Glomerular visceral epithelial cell (primary cell): ENCODE results near the gene GPR55.
A peak's percentile ranks its signal among the peaks of the same experiment; 100 is the strongest.
"Not testable (repeated sequence)": the region's sequence is repeated elsewhere in the genome, so short reads cannot be mapped to it uniquely, and the experiment has no call there.

ENCODE experiments used
- DNase-seq: peaks from one replicate; pipeline ENCODE4 v3.0.0-alpha.2; 2016; ENCODE audit errors: extremely low spot score

Gene GPR55, protein sequence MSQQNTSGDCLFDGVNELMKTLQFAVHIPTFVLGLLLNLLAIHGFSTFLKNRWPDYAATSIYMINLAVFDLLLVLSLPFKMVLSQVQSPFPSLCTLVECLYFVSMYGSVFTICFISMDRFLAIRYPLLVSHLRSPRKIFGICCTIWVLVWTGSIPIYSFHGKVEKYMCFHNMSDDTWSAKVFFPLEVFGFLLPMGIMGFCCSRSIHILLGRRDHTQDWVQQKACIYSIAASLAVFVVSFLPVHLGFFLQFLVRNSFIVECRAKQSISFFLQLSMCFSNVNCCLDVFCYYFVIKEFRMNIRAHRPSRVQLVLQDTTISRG

DNA sequence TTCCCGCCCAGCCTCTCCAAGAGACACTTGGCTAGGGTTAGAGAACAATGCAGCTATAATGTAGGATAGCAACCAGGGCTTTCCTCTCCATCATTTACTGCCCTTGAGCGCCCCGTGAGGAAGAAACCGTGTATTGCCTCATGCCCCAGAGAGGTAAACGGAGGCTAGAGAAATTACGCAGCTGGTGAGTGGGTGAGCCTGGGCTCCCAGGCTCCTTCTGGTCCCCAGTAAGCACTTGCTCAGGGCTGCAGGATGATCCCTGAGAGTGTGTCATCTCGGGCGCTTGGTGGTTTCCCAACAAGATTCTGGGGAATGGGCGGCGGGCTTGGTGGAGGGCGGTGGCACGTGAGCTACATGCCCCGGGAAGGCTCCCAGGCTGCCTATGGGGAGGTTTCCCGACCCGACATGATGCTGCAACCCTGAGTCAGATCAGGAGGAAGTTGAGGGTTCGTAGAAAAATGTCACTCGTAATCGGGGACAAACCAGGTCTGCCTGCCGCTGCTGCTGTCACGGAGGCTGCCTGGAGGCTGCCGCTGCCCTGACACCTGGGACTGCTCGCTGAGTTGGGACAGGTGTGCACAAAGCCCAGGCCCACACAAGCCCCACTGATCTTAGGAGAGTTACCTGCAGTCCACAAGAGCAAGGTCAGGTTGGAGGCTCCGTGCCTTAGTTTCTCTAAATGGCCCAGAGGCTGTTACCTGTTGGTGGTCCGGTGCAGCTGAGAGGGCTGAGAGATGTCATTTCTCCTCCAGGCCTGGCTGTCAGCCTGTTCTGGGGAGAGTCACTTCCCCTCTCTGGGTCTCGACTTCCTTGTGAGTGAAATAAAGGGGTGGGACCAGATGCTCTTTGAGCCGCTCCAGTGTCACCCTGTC is at the start of gene GPR55:
Gene GPR55, minus strand, starts transcription at position 773 of the 872 bp plus-strand sequence. CDS start 14,280 bp downstream, outside the sequence.
- DNase-seq = no peak

DNA sequence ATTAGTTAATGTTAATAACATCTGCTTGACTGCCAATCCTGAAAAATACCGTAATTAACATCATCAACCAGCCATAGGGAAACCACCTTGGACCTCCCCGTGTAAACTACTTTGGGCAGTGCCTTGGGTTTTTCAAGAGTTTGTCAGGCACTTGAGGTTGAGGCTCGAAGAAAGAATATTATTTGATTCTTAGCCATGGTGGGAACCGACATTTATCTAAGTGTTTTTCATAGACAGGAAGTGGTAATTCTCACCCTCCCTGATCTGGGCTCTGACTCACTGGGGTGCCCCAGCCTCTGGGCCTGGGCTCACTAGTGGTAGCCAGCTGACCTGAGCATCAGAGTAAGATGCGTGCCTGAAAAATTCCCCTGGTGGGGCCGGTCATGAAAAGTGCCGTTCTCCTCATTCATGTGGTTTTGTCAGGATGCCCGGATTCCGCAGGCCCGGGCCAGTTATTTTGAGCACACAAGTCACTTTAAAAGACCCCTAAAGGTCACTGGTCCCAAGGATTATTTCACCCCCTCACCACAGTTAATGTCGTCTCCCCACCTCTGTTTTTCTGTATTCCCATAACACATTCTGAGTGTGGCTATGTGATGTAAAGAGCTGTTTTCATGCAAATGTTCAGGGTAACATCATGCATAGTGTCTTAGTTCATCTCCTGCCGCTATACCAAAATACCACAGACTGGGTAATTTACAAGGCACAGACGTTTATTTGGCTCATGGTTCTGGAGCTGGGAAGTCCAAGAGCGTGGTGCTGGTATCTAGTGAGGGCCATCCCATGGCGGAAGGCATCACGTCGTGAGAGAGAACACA is 49.3 kb upstream of the GPR55 start:
- peak; percentile 96 for DNase-seq

DNA sequence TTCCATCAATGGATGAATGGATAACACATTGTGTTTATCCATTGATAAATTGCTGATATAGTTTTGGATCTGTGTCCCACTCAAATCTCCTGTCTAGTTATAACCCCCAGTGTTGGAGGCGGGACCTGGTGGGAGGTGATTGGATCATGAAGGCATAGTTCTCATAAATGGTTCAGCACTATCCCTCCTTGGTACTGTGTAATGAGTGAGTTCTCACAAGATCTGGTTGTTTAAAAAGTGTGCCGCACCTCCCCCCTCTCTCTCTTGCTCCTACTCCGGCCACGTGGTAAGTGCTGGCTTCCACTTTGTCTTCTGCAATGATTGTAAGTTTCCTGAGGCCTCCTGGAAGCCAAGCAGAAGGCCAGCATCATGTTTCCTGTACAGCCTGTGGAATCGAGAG is 47.0 kb upstream of the GPR55 start:
- no peak for DNase-seq

DNA sequence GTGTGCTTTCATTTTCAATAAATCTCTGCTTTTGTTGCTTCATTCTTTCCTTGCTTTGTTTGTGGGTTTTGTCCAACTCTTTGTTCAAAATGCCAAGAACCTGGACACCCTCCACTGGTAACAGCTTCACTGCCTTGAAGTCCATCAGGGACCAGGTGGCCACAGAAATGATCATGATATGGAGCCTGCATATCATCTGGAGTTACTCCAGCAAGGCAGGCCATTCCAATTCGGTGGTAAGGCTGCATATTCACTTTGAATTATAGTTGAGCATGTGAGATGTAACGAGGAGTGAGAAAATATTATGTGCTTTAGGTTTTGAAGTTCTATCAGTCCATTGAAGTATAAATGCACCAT is 44.6 kb upstream of the GPR55 start:
- no peak for DNase-seq

DNA sequence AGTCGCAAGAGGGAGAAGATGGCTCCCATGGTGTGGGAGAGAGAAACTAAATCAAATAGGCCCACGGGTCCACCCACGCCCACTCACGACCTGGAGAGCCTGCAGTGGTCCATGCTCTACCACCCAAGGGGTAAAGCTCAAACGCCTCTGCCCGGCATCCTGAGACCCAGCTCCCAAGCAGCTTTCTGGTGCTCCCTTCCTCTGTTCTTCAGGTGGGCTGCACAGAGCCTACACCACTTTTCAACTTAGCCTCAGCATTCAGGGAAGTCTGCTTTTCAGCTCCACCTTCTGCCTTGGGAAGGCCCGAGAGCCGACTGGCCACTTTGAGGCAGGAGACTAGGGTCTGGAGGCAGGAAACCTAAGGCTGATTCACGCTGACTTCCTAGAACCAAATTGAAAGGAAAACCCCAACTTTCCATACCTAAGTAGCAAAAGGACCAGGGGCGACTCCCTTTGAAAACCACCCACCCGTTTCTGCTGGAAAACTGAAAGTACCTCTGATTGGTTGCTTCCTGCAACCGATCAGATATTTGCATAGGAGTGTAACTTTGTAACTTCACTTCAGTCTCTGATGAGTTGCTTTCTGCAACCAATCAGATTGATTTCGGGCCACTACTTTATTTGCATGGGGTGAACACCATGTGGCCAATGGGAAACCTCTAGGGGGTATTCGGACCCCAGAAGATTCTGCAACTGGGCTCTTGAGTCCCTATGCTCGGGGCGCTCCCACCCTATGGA is 44.0 kb upstream of the GPR55 start:
- DNase-seq = no peak

DNA sequence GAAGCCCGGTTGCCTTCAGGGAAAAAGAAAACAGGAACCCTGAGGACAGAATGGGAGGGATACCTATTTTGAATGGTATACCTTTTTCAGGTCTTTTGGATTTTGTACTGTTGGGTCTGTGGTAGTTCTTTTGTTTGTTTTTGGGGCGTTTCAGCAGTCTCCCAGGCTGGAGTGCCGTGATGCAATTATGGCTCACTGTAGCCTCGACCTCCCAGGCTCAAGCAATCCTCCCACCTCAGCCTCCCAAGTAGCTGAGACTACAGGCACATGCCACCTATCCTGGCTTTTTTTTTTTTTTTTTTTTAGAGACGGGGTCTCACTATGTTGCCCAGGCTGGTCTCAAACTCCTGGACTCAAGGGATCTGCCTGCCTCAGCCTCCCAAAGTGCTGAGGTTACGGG is 43.3 kb upstream of the GPR55 start:
- DNase-seq = not testable (repeated sequence)

DNA sequence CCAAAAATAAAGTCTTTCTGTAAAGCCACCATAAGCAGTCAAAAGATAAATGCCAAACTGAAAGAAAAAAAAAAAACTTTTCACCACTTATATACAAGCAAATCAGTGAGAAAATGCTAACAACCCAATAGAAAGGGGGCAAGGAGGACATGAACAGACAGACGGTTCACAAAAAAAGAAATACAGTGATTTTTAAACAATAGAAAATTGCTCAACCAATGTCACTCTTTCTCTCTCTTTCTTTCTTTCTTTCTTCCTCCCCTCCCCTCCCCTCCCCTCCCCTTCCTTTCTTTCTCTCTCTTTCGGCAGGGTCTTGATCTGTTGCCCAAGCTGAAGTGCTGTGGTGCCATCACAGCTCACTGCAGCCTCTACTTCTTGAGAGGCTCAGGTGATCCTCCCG is 42.1 kb upstream of the GPR55 start:
- no peak for DNase-seq

DNA sequence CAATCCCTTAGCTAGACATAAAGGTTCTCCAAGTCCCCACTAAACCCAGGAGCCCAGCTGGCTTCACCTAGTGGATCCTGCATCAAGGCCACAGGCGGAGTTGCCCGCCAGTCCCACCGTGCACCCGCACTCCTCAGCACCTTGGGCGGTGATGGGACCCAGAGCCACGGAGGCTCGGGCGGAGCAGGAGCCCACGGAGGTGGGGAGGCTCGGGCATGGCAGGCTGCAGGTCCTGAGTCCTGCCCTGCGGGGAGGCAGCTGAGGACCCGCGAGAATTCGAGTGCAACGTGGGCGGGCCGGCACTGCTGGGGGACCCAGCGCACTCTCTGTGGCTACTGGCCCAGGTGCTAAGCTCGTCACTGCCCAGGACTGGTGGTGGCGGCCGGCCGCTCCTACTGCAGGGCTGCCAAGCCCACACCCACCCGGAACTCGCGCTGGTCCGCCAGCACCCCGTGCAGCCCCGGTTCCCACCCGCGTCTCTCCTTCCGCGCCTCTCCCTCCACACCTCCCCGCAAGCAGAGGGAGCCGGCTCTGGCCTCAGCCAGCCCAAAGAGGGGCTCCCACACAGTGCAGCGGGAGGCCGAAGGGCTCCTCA is 39.2 kb upstream of the GPR55 start:
- no peak for DNase-seq

DNA sequence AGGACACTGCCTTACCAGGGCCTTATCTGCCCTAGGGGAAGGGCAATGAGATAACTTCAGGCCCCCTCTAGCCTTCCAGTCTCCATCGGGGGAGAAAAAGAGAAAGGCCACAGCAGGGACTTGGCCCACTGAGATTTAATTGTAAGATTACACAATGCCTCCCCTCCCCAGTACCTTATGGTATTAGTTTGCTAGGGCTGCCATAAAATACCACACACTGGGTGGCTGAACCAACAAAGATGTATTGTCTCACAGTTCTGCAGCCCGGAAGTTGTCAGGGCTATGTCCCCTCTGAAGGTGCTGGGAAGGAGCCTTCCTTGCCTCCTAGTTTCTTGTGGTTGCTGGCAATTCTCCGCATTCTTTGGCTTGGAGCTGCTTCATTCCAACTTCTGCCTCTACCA is 36.0 kb upstream of the GPR55 start:
- DNase-seq = peak; percentile 44

DNA sequence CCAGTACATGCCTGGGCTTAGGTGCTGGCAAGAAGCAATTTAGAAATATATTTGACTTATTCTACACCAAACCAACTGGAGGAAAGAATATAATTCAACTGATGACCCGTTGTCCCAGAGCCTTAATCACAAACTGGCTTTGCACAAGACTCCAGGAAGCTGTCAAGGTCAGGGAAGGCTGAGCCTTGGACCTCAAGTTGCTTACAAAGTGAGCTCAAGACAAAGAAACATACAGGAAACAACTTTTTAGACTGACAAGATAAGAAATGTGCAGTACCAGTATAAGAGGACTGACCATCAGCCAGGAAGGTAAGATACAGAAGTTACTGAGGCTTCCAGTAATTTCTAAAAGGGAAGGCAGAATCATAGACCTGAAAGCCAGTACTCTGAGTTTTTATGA is 35.0 kb upstream of the GPR55 start:
- no peak for DNase-seq

DNA sequence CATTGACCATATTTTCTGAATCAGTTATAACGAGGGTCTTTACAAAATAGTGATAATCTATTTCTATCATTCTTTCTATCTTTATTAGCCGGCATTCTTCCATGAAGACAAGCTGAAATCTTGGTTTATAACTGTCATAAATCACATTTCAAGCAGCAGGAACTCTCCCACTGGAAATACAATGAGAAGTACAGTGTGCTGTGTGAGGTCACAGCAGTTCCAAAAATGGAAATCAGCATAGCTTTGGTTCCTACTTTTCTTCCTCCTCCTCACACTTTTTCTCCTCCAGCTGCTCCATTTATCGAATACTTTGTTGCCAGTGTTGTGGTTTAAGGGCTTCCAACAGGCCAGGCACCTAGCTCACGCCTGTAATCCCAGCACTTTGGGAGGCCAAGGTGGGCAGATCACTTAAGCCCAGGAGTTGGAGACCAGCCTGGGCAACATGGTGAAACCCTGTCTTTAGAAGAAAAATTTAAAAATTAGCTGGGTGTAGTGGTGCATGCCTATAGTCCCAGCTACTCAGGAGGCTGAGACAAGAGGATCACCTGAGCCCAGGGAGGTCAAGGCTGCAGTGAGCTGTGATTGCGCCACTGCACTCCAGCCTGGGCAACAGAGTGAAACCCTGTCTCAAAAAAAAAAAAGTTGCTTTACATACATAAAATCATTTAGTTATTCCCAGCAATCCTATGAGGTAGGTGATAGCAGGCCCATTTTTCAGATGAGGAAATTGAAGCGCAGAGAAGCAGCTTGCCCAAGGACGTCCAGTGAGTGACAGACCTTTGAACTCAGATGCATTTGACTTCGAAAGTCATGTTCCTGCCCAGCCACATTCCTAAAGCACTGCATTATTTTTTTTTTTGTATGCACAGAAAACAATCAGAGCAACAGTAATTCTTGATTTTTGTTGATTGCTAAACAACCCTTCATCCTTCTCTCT is 34.0 kb upstream of the GPR55 start:
- no peak for DNase-seq

DNA sequence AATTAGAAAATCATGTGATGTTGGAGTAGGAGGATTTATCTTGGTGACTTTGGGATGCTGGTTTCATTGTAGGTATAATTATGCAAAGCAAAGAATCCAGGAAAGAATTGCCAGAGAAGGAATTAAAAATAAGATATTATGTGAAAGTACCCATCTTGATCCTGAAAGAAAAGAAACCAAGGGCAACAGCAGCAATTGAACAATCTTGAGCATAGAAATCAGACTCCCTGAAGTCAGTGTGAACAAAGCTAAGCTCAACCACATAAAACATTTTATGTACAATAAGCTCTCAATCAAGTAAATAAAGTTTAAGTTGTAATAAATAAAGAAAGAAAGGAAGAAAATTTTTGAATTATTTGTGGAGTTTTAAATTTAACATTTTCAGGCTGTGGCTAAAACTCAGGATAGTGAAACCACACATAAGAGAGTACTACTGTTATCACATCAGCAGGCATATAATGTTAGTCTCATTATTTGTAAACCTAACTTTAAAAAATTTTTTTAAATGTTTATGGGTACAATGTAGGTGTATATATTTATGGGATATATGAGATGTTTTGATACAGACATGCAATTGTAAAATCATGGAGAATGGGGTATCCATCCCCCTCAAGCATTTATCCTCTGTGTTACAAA is 32.8 kb upstream of the GPR55 start:
- no peak for DNase-seq

DNA sequence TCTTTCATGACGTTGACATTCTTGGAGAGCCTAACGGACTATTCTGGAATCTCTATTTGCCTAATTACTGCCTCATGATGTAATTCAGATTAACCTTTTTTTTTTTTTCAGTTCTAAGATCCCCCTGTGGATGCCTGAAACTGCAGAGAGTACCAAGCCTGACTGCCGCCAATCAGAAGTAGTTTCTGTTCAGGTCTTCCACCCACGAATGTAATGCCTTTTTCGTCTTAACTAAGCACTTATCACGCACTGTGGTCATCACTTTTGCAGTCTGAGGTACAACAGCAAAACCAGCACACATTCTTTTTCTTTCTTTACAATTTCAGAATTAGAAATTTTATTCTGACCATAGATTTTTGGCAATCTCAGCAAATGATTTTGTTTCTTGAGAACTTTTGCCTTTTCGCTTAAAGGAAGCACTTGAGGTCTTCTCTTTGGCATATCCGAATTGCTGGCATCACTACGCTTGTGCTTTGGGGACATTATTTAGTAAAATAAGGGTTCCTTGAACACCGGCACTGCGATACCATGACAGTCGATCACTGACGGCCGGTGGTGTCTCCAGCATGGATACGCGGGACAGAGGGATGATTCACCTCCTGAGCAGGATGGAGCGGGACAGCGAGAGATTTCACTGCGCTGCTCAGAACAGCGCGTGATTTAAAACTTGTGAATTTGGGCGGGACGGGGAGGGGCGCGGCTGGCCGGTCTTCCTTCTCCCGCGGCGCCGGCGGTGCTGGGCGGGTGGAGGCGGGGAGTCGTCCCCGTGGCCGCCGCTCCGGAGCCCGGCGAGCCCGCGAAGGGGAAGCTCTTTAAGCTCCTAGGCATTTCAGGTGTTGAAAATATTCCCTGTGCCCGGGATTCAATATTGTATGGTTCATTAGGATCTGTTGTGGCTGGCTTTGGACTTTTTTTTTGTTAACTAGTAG is 32.0 kb upstream of the GPR55 start:
- peak; percentile 70 for DNase-seq

DNA sequence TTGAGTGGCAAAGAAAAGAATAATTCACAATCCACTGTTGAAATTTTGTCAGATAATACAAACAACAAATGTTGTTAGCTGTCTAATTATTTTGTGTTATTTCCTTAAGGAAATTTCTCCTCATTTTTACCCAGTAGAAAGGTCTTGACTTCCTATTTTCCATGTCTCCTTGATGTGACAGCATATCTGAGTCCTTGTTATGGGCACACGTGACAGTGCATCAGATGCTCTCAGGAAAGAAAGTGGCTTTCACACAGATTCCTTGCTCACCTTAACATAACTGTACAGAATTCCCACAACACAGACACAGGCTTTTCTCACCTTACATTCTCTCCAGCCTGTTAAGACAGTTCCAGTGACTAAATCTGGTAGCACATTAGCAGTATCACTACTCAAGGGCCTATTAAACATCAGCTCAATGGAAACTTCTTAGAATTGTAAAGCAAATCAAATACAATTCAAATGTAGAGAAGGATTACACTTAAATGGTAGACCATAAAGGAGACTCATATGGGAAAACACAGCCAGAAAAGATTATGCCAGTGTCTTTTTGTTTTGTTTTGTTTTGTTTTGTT is 30.2 kb upstream of the GPR55 start:
- DNase-seq = no peak

DNA sequence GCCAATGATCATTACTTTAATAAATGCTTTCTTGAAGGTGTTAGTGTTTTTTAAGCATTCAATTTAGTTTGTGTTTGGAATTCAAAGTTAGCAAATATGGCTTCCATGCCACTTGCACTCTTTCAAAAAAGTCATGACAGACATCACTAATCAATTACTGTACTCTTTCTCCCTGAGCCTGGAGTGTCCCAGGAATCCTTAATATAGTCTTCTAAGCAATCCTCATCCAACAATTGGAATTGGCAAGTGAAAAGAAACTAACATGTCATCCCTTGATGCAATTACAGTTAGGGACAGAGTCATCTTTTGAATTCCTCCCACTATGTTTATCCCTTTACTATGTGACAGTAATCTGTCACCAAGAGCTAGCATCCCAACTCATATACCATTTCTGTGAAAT is 29.7 kb upstream of the GPR55 start:
- DNase-seq = no peak

DNA sequence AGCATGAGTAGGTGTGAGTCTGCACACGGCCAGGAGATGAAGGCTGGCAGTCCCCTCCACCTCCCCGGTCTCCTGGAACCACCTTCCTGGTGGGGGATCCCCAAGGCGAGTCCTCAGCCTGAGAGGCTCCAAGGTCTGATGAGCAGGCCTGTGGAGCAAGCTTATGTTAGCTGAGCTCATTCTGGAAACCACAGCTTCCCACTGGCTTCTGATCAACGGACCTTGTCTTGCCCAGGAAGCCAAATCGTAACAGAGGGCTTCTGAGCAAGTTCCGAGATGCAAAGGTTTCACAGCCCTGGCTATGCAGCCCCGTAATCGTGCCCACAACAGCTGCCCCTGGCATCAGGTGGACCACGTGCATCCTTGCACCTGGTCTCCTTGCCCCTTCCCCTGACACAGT is 28.8 kb upstream of the GPR55 start:
- peak; percentile 92 for DNase-seq

DNA sequence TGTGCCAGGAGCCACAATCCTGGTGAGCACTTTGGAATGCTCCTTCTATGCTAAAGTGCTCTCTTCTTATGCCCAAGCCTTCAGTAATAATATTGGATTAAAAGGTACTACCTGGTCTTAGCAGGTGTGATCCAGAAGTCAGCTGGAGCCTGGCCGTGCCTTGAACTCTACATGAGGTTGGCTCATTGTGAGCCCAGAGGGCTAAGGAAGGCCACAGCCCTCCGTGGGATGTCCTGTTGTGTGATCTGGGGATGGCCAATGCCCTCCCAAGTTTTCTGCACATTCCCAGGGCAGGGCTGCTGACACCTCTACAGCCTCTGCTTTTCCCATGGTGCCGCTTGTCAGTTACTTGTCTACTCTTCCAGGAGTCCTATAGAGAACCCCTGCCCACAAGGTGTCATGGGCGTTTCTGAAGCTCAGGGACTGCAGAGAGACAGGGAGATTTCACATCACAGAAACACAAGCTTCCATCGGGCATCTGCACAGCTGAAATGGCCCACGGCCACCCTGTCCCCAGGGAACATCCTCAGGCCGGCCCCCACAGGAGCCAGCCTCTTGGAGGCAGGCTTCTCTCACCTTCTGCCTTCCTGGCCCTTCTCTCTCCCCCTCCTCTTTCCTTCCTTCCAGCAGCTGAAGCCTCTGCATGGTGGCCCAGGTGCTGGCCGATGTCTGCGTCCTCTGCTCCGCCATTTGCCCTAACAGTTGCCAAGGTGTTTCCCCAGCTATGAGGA is 27.3 kb upstream of the GPR55 start:
- DNase-seq = no peak
